Mucosa of descending colon (tissue), 3 donors: ENCODE data around the gene SORBS1. TPM values are rescaled to one million over a fixed set of nuclear protein-coding genes. Genes with fewer than 3 reads are reported as not detected.

Experiments
- ATAC-seq: fragments of 200-7000 bp; cut with Tn5 transposase; one replicate; pipeline ENCODE4 v1.9.1; 2020; ENCODE audit warnings: mild to moderate bottlenecking, moderate library complexity
- DNase-seq, 3 donors: peaks; one replicate each; pipeline ENCODE4 v3.0.0-alpha.2; 2020
- H3K36me3 ChIP-seq: fragments of 200-600 bp; one replicate; pipeline ENCODE4 v1.8.0; 2021; ENCODE audit warnings: low read depth, mild to moderate bottlenecking
- H3K4me1 ChIP-seq: fragments of 200-600 bp; one replicate; pipeline ENCODE4 v1.8.0; 2021; ENCODE audit warnings: low read depth, mild to moderate bottlenecking
- H3K4me3 ChIP-seq: fragments of 200-600 bp; one replicate; pipeline ENCODE4 v1.8.0; 2021; ENCODE audit warnings: mild to moderate bottlenecking
- H3K9me3 ChIP-seq: fragments of 200-600 bp; one replicate; pipeline ENCODE4 v1.8.0; 2021; ENCODE audit warnings: mild to moderate bottlenecking
- CTCF ChIP-seq: fragments of 200-600 bp; IDR thresholded peaks from one replicate; pipeline ENCODE4 v1.8.0; 2022; ENCODE audit warnings: antibody characterized with exemption, mild to moderate bottlenecking
- intact Hi-C, 2 donors: fragments of 100-400 bp; cut with DNase I in 1 of 2; cut with micrococcal nuclease in 1 of 2; formaldehyde crosslinking; loops; one replicate each; pipeline versions ENCODE4 v1.11.0 to v1.11.1; 2022; cut with DNase I, micrococcal nuclease
- total RNA-seq, 3 donors: library from RNA; stranded (reverse); fragmentation: NEBNext Ultra II Directional in 2 of 3; extraction: Animal tissue kit (Norgen Biotek cat#: 25700) in 2 of 3; gene quantifications; one replicate each; pipeline versions ENCODE4 v1.2.1 to v1.2.4, GENCODE V29; 2021 to 2023
- donor health status: DM: no; HTN: no; CAD: no; lungs with moderate emphysema.
- donor health status: DM: no; HTN: no; CAD: no.
- donor health status: DM: no; HTN: yes; CAD: no.

Gene SORBS1
- total RNA-seq, 3 donors from 2014 or later = 48.9 to 699 (median 99.3) TPM

GRCh38 chr10:95445223-95445836 is 115.8 kb downstream of the SORBS1 start:
- intact Hi-C loops = no loop called here
- peak in 2 of 3 donors; percentile 45 to 54 for DNase-seq
- H3K4me3 ChIP-seq = no peak overlapping the region
- TF ChIP-seq CTCF = no peak
- peak; percentile 72 for ATAC-seq
- H3K36me3 ChIP-seq = no peaks in the 10 kb centered on the region
- peaks cover 5% of the 10 kb centered on the region for H3K4me1 ChIP-seq
- no peaks in the 10 kb centered on the region for H3K9me3 ChIP-seq

- no peak for TF ChIP-seq CTCF
- intact Hi-C loops = no loop called here
- ATAC-seq = no peak
- Histone ChIP-seq H3K36me3 (no peaks in the 10 kb centered on the region), H3K4me1 (peaks cover 5% of the 10 kb centered on the region), H3K9me3 (no peaks in the 10 kb centered on the region), H3K4me3 (no peak overlapping the region)
- no peak for DNase-seq
Observed at GRCh38 chr10:95444792-95445191, 116.4 kb downstream of the SORBS1 start.

GRCh38 chr10:95443636-95444035 is 117.5 kb downstream of the SORBS1 start:
- ATAC-seq (no peak), DNase-seq (no peak)
- no peak for TF ChIP-seq CTCF
- intact Hi-C loops = no loop called here
- Histone ChIP-seq H3K4me1 (peaks cover 5% of the 10 kb centered on the region), H3K9me3 (no peaks in the 10 kb centered on the region), H3K4me3 (no peak overlapping the region), H3K36me3 (no peaks in the 10 kb centered on the region)

- Histone ChIP-seq H3K4me3 (no peak overlapping the region), H3K36me3 (no peaks in the 10 kb centered on the region), H3K9me3 (no peaks in the 10 kb centered on the region), H3K4me1 (peaks cover 5% of the 10 kb centered on the region)
- no peak for DNase-seq
- ATAC-seq = no peak
- intact Hi-C loops = no loop called here
- TF ChIP-seq CTCF = no peak
Observed at GRCh38 chr10:95442341-95442740, 118.8 kb downstream of the SORBS1 start.

- ATAC-seq = no peak
- peaks cover 5% of the 10 kb centered on the region for H3K4me1 ChIP-seq
- H3K9me3 ChIP-seq = no peaks in the 10 kb centered on the region
- intact Hi-C loops = no loop called here
- TF ChIP-seq CTCF = no peak
- no peak for DNase-seq
- no peak overlapping the region for H3K4me3 ChIP-seq
- H3K36me3 ChIP-seq = no peaks in the 10 kb centered on the region
Observed at GRCh38 chr10:95441547-95441923, 119.6 kb downstream of the SORBS1 start.
